Adipocyte (in vitro differentiated cells): ENCODE measurements around the gene AQP9.
"Not testable (repeated sequence)": the region's sequence is repeated elsewhere in the genome, so short reads cannot be mapped to it uniquely, and the experiment has no call there.

Experiments used
- DNase-seq: peaks from one replicate; pipeline ENCODE4 v3.0.0-alpha.2; 2015; ENCODE audit warnings: low read depth
- H3K27me3 ChIP-seq: replicated peaks from 2 replicates; pipeline ENCODE4 v1.7.0; 2013; ENCODE audit warnings: mild to moderate bottlenecking, low read length, moderate library complexity; ENCODE audit not compliant: control insufficient read depth, insufficient read depth
- H3K36me3 ChIP-seq: 2 replicates; pipeline ENCODE4 v1.7.0; 2013; ENCODE audit warnings: low read length, mild to moderate bottlenecking, moderate library complexity; ENCODE audit not compliant: control insufficient read depth, insufficient read depth, severe bottlenecking
- H3K4me1 ChIP-seq: 2 replicates; pipeline ENCODE4 v1.7.0; 2013; ENCODE audit warnings: mild to moderate bottlenecking, low read length, moderate library complexity; ENCODE audit not compliant: control insufficient read depth, insufficient read depth
- H3K4me3 ChIP-seq: 2 replicates; pipeline ENCODE4 v1.7.0; 2013; ENCODE audit warnings: mild to moderate bottlenecking, low read length, moderate library complexity
- H3K9ac ChIP-seq: 2 replicates; pipeline ENCODE4 v1.7.0; 2013; ENCODE audit warnings: mild to moderate bottlenecking, low read length, moderate library complexity
- H3K9me3 ChIP-seq: 2 replicates; pipeline ENCODE4 v1.7.0; 2013; ENCODE audit warnings: mild to moderate bottlenecking, low read length, moderate library complexity; ENCODE audit not compliant: control insufficient read depth

AQP9 gene

GRCh38 chr15:58179741-58180381, 41.7 kb downstream of the AQP9 start:
- Histone ChIP-seq H3K4me1 (no peaks in the 10 kb centered on the region), H3K27me3 (no peaks in the 10 kb centered on the region), H3K9me3 (no peaks in the 10 kb centered on the region), H3K4me3 (no peak overlapping the region), H3K36me3 (no peaks in the 10 kb centered on the region), H3K9ac (no peak overlapping the region)
- no peak for DNase-seq

GRCh38 chr15:58182460-58183163, 44.4 kb downstream of the AQP9 start:
- Histone ChIP-seq H3K9ac (no peak overlapping the region), H3K36me3 (no peaks in the 10 kb centered on the region), H3K27me3 (no peaks in the 10 kb centered on the region), H3K4me1 (peaks cover 4% of the 10 kb centered on the region), H3K9me3 (no peaks in the 10 kb centered on the region), H3K4me3 (no peak overlapping the region)
- DNase-seq, result peak; percentile 79

GRCh38 chr15:58185439-58185838, 47.3 kb downstream of the AQP9 start:
- no peak overlapping the region for H3K4me3 ChIP-seq
- peaks cover 4% of the 10 kb centered on the region for H3K4me1 ChIP-seq
- no peak overlapping the region for H3K9ac ChIP-seq
- no peaks in the 10 kb centered on the region for H3K36me3 ChIP-seq
- DNase-seq, result no peak
- no peaks in the 10 kb centered on the region for H3K9me3 ChIP-seq
- no peaks in the 10 kb centered on the region for H3K27me3 ChIP-seq

GRCh38 chr15:58189148-58189811, 51.1 kb downstream of the AQP9 start:
- Histone ChIP-seq H3K4me3 (no peak overlapping the region), H3K4me1 (peaks cover 4% of the 10 kb centered on the region), H3K36me3 (no peaks in the 10 kb centered on the region), H3K9ac (no peak overlapping the region), H3K9me3 (no peaks in the 10 kb centered on the region), H3K27me3 (no peaks in the 10 kb centered on the region)
- no peak for DNase-seq

- no peaks in the 10 kb centered on the region for H3K36me3 ChIP-seq
- DNase-seq, result no peak
- no peak overlapping the region for H3K4me3 ChIP-seq
- H3K9ac ChIP-seq, result no peak overlapping the region
- peaks cover 4% of the 10 kb centered on the region for H3K4me1 ChIP-seq
- H3K9me3 ChIP-seq, result no peaks in the 10 kb centered on the region
- H3K27me3 ChIP-seq, result no peaks in the 10 kb centered on the region
These were observed 52.2 kb downstream of the AQP9 start for GRCh38 chr15:58190419-58190818.

- not testable (repeated sequence) for DNase-seq, H3K36me3 ChIP-seq, H3K9ac ChIP-seq, H3K4me3 ChIP-seq, H3K4me1 ChIP-seq, H3K9me3 ChIP-seq, H3K27me3 ChIP-seq
These were observed 55.5 kb downstream of the AQP9 start for GRCh38 chr15:58193636-58194035.

GRCh38 chr15:58200739-58201138, 62.6 kb downstream of the AQP9 start:
- peak overlapping the region; percentile 67 for H3K9ac ChIP-seq
- peaks cover 45% of the 10 kb centered on the region for H3K4me1 ChIP-seq
- H3K27me3 ChIP-seq, result no peaks in the 10 kb centered on the region
- no peaks in the 10 kb centered on the region for H3K36me3 ChIP-seq
- H3K9me3 ChIP-seq, result no peaks in the 10 kb centered on the region
- no peak overlapping the region for H3K4me3 ChIP-seq
- DNase-seq, result no peak

- no peaks in the 10 kb centered on the region for H3K36me3 ChIP-seq
- peak overlapping the region; percentile 67 for H3K9ac ChIP-seq
- H3K27me3 ChIP-seq, result no peaks in the 10 kb centered on the region
- no peak overlapping the region for H3K4me3 ChIP-seq
- peaks cover 45% of the 10 kb centered on the region for H3K4me1 ChIP-seq
- peak; percentile 83 for DNase-seq
- no peaks in the 10 kb centered on the region for H3K9me3 ChIP-seq
These were observed 63.3 kb downstream of the AQP9 start for GRCh38 chr15:58201516-58201915.

- peak overlapping the region; percentile 66 for H3K9ac ChIP-seq
- peak overlapping the region; percentile 35 for H3K4me3 ChIP-seq
- DNase-seq, result peak; percentile 98
- no peaks in the 10 kb centered on the region for H3K9me3 ChIP-seq
- H3K27me3 ChIP-seq, result no peaks in the 10 kb centered on the region
- no peaks in the 10 kb centered on the region for H3K36me3 ChIP-seq
- H3K4me1 ChIP-seq, result peaks cover 49% of the 10 kb centered on the region
These were observed 65.4 kb downstream of the AQP9 start for GRCh38 chr15:58203537-58203936.

GRCh38 chr15:58206151-58206550, 68.0 kb downstream of the AQP9 start:
- Histone ChIP-seq H3K9ac (no peak overlapping the region), H3K36me3 (no peaks in the 10 kb centered on the region), H3K4me3 (no peak overlapping the region), H3K9me3 (no peaks in the 10 kb centered on the region), H3K4me1 (peaks cover 53% of the 10 kb centered on the region), H3K27me3 (no peaks in the 10 kb centered on the region)
- no peak for DNase-seq

GRCh38 chr15:58208217-58208616, 70.0 kb downstream of the AQP9 start:
- H3K4me3 ChIP-seq, H3K36me3 ChIP-seq, H3K9me3 ChIP-seq, DNase-seq, H3K27me3 ChIP-seq: not testable (repeated sequence)
- Histone ChIP-seq H3K4me1 (peaks cover 39% of the 10 kb centered on the region), H3K9ac (peak overlapping the region; percentile 24)
